ENCODE measurements around the gene FABP1. TPM values are rescaled to one million over a fixed set of nuclear protein-coding genes. Genes with fewer than 3 reads are reported as not detected.

The FABP1 gene
- total RNA-seq, 1 donor = not detected

DNA sequence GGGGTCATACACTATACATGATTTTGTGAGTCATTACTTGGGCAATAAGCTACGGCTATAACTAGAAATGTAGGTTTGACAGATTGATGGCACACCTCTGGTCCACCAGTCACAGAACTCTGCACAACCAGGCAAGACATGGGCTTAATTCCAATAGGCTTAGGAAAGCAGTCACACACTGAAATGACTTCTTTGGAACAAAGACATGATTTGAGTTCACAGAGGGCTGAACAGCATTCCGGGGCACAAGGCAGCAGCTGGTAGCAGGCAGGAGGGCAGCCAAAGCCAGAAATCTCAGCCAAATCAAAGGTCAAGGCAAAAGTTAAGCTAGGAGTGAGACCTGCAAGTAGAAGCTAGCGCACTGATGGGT lies 27.4 kb downstream of the FABP1 start:
- no peak overlapping the region for H3K4me3 ChIP-seq (ENCODE audit: low read depth, low read length)
- DNase-seq (ENCODE audit: low read depth) = no peak
- TF ChIP-seq, protein P1, sequence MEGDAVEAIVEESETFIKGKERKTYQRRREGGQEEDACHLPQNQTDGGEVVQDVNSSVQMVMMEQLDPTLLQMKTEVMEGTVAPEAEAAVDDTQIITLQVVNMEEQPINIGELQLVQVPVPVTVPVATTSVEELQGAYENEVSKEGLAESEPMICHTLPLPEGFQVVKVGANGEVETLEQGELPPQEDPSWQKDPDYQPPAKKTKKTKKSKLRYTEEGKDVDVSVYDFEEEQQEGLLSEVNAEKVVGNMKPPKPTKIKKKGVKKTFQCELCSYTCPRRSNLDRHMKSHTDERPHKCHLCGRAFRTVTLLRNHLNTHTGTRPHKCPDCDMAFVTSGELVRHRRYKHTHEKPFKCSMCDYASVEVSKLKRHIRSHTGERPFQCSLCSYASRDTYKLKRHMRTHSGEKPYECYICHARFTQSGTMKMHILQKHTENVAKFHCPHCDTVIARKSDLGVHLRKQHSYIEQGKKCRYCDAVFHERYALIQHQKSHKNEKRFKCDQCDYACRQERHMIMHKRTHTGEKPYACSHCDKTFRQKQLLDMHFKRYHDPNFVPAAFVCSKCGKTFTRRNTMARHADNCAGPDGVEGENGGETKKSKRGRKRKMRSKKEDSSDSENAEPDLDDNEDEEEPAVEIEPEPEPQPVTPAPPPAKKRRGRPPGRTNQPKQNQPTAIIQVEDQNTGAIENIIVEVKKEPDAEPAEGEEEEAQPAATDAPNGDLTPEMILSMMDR (IDR thresholded peaks at IDR 0.05; ENCODE audit: insufficient read depth, low read length) = no peak

GRCh38 chr2:88099798-88100488 lies 27.9 kb downstream of the FABP1 start:
- TF ChIP-seq, protein P1 (IDR thresholded peaks at IDR 0.05; ENCODE audit: insufficient read depth, low read length) = no peak
- DNase-seq (ENCODE audit: low read depth) = peak; percentile 32
- H3K4me3 ChIP-seq (ENCODE audit: low read depth, low read length) = no peak overlapping the region

- H3K4me3 ChIP-seq (ENCODE audit: low read depth, low read length) = no peak overlapping the region
- TF ChIP-seq, protein P1 (IDR thresholded peaks at IDR 0.05; ENCODE audit: insufficient read depth, low read length) = no peak
- no peak for DNase-seq (ENCODE audit: low read depth)
Observed at GRCh38 chr2:88098558-88098900, 29.3 kb downstream of the FABP1 start.

- TF ChIP-seq, protein P1 (IDR thresholded peaks at IDR 0.05; ENCODE audit: insufficient read depth, low read length) = no peak
- no peak for DNase-seq (ENCODE audit: low read depth)
- H3K4me3 ChIP-seq (ENCODE audit: low read depth, low read length) = no peak overlapping the region
Observed at GRCh38 chr2:88097891-88098557, 29.8 kb downstream of the FABP1 start.

GRCh38 chr2:88097192-88097591 lies 30.7 kb downstream of the FABP1 start:
- H3K4me3 ChIP-seq (ENCODE audit: low read depth, low read length) = no peak overlapping the region
- TF ChIP-seq, protein P1 (IDR thresholded peaks at IDR 0.05; ENCODE audit: insufficient read depth, low read length) = no peak
- no peak for DNase-seq (ENCODE audit: low read depth)

DNA sequence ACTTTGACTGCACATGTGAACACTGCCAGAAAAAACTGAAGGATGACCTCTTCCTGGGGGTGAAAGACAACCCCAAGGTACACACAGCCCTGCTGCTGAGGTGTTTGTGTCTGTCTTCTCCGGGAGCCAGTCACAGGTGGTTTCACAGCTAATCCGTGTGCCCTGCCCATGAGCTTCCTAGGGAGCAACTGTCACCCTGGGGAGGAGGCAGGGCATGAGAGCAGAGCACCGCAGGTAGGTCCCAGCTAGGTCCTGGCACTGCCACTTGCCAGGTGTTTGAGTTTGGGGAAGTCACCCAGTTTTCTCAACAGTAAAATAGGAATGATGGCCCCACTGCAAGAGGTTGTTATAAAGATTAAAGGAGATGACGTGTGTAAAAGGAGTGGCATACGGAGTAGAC lies 31.2 kb downstream of the FABP1 start:
- no peak overlapping the region for H3K4me3 ChIP-seq (ENCODE audit: low read depth, low read length)
- DNase-seq (ENCODE audit: low read depth) = no peak
- TF ChIP-seq, protein P1 (IDR thresholded peaks at IDR 0.05; ENCODE audit: insufficient read depth, low read length) = no peak

All from fibroblast of the aortic adventitia (primary cell).